ENCODE measurements around the gene SRRT. TPM values are rescaled to one million over a fixed set of nuclear protein-coding genes. Genes with fewer than 3 reads are reported as not detected.
A peak's percentile ranks its signal among the peaks of the same experiment; 100 is the strongest.

Gene SRRT, protein sequence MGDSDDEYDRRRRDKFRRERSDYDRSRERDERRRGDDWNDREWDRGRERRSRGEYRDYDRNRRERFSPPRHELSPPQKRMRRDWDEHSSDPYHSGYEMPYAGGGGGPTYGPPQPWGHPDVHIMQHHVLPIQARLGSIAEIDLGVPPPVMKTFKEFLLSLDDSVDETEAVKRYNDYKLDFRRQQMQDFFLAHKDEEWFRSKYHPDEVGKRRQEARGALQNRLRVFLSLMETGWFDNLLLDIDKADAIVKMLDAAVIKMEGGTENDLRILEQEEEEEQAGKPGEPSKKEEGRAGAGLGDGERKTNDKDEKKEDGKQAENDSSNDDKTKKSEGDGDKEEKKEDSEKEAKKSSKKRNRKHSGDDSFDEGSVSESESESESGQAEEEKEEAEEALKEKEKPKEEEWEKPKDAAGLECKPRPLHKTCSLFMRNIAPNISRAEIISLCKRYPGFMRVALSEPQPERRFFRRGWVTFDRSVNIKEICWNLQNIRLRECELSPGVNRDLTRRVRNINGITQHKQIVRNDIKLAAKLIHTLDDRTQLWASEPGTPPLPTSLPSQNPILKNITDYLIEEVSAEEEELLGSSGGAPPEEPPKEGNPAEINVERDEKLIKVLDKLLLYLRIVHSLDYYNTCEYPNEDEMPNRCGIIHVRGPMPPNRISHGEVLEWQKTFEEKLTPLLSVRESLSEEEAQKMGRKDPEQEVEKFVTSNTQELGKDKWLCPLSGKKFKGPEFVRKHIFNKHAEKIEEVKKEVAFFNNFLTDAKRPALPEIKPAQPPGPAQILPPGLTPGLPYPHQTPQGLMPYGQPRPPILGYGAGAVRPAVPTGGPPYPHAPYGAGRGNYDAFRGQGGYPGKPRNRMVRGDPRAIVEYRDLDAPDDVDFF
- total RNA-seq: 100 to 1,000 TPM; 262 to 280 TPM

DNA sequence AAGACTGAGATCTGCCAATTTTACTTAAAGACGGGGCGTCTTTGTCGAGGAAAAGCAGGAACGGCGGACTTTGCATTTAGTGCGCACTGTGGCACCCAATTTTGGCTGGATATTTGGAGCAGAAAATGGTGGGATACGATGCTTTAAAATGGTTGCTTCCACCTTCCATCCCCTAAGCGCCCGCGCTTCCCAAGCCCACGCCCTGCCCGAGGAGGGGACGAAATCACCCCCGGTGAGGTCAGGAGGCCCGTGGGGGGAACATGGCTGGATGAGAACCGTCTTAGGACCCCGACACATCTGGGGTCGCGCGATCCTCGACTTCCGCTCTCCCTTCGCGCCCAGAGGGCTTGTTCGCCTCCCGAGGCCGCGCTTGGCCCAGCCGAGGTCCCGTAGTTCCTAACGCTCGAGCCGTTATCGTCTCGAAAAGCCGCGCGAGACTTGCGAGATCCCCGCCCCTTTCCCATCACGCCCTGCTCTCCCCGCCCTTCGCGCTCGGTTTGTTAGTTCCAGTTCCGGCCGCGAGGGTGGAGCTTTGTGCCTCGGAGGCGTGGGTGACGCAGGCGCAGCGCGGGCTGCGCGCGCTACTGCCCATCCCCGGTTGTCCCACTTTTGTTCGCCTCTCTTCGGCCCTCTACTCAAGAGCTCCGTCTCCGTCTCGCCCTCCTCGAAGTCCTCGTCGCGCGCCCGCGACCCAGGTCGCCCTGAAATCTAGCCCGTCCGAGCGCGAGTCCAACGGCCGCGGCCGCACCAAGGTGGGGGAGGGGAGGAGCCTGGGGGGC is at the start of gene SRRT:
TSS of gene SRRT (plus strand) at position 527 of the 779 bp plus-strand sequence. CDS start 488 bp downstream, outside the sequence.
- Mint-ChIP-seq H3K4me3 (peak within 1 kb of the TSS; percentile 97), H3K9me3 (no peaks in the 10 kb centered on the region)
- CTCF ChIA-PET: interaction anchor here (0.6 to 3.2 kb wide), 8 partner anchors 9 to 1268 kb away, joined by 3 to 23 read pairs (median 3); partner anchors contain the start of genes POP7 and UFSP1

DNA sequence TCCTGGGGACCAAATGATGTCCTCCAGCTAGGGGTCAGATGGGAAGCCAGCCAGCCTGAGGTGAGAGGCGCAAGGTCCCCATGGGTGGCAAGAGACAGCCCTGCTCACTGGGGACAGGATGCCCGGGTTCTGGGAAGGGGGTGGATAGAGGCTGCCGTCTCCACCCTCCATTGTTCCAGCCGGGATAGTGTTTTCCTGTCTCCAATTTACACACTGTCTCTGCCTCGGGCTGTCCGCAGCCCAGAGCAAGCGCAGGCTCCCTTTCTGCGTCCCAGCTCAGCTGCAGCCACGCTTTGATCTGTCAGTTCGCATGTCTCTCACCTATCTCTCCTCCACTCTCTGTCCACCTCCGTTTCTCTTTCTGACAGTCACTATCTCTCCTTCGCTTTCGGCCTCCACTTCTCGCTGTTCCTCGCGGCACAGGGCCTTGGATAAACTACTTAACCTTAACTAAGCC is 49.7 kb upstream of the SRRT start:
- H3K4me1 Mint-ChIP-seq: peaks cover 21% of the 10 kb centered on the region
- no peak overlapping the region for H3K27ac Mint-ChIP-seq
- ChIA-PET POLR2A (no interaction called here), CTCF (no interaction called here)
- H3K9me3 Mint-ChIP-seq: no peaks in the 10 kb centered on the region
- DNase-seq: no peak
- H3K36me3 Mint-ChIP-seq (ENCODE audit: low read depth): peaks cover 2% of the 10 kb centered on the region
- H3K4me3 Mint-ChIP-seq: no peak overlapping the region
- peaks cover 38% of the 10 kb centered on the region for H3K27me3 Mint-ChIP-seq

More for the DNA sequence above, at the start of gene SRRT:
- POLR2A ChIA-PET: interaction anchor here (0.7 to 2.3 kb wide), 5 partner anchors 8 to 343 kb away, joined by 3 to 18 read pairs (median 5); partner anchors contain the start of genes TRIP6, UFSP1 and ZNHIT1
- DNase-seq: peak; percentile 99
- peak within 1 kb of the TSS; percentile 95 for H3K27ac Mint-ChIP-seq
- H3K4me1 Mint-ChIP-seq: peaks cover 60% of the 10 kb centered on the region
- H3K27me3 Mint-ChIP-seq: no peaks in the 10 kb centered on the region
- H3K36me3 Mint-ChIP-seq (ENCODE audit: low read depth): peaks cover 68% of the 10 kb centered on the region

DNA sequence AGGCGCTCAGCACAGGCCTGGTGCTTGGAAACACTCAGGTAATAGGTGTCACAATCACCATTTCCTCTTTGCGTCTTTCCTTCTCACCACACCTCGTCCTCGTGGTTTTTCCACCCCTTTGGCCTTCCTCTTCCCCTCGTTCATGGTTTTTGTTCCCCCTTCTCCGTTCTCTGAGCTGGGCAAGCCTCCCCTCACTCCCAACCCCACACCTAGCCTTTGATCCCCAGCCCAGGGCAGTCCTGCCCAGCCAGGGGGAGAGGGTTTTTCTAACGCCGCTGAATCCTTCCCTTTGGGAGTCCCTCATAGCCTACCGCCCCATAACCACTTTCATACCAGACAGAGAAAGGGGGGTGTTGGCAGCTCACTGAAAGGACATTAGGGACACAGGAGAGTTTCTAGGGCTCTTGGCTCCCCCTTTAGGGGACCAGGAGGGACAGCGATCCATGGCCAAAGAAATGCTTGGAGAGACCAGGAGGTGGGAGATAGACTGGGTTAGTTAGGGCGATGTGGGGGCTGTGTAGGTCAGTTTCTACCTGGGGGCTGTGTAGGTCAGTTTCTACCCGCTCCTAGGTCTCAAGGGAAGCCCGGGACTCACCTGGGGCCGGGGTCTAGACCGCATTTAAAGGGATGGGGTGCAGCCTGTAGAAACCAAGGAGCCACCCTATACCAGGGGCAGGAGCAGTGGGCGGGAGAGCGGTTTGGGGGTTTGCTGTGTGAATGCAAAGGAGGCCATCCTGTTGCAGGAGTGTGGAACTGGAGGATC is 49.0 kb upstream of the SRRT start:
- peak overlapping the region; percentile 28 for H3K27ac Mint-ChIP-seq
- H3K4me3 Mint-ChIP-seq: peak overlapping the region; percentile 24
- H3K9me3 Mint-ChIP-seq: no peaks in the 10 kb centered on the region
- ChIA-PET CTCF (no interaction called here), POLR2A (no interaction called here)
- H3K27me3 Mint-ChIP-seq: peaks cover 40% of the 10 kb centered on the region
- H3K4me1 Mint-ChIP-seq: peaks cover 21% of the 10 kb centered on the region
- H3K36me3 Mint-ChIP-seq (ENCODE audit: low read depth): peaks cover 2% of the 10 kb centered on the region
- no peak for DNase-seq

DNA sequence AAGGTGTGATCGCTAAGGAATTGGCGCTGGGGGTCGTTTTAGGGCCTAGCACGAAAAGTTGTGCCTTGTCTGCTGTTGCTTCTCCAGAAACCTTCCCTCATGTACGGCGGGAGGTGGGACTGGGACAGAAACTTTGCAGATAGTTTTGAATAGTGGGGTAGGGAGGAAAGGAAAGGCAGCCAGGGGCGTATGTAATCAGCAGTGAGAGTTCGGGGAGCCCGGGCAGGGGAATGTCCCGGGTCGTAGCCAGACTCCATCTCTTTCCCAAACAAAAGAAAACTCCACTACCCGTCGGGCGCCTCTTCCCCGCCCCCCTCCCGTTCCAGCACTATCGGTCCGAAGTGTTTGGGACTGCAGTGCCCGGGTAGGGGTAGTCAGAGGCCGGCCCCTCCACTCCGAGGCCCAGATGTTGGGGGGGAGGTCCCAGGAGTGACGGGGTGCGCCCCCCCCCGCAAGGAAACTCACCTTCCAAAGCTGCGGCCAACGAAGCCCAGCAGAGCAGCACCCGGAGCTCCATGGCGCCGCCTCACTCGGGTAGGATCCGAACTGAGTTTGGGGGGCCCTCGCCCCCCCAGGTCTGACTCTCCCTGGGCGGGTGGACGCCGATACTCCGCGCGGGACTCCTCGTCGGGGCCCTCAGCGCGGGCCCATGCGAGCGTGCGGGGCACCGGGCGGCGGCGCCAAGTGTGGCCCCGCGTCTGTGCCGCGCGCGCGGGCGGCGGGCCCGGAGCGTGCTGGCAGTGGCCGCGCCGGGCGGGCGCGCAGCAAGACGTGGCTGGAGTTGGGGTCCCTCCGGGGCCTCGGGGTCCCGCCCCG is 48.2 kb upstream of the SRRT start:
- Mint-ChIP-seq H3K9me3 (no peaks in the 10 kb centered on the region), H3K36me3 (ENCODE audit: low read depth) (peaks cover 2% of the 10 kb centered on the region), H3K4me1 (peaks cover 21% of the 10 kb centered on the region), H3K27ac (peak overlapping the region; percentile 28), H3K4me3 (peak overlapping the region; percentile 24), H3K27me3 (peaks cover 42% of the 10 kb centered on the region)
- CTCF ChIA-PET: interaction anchor here (0.5 kb wide), 1 partner anchor 274 kb away, joined by 3 read pairs; no protein-coding TSS in a partner anchor
- no peak for DNase-seq
- POLR2A ChIA-PET: no interaction called here

DNA sequence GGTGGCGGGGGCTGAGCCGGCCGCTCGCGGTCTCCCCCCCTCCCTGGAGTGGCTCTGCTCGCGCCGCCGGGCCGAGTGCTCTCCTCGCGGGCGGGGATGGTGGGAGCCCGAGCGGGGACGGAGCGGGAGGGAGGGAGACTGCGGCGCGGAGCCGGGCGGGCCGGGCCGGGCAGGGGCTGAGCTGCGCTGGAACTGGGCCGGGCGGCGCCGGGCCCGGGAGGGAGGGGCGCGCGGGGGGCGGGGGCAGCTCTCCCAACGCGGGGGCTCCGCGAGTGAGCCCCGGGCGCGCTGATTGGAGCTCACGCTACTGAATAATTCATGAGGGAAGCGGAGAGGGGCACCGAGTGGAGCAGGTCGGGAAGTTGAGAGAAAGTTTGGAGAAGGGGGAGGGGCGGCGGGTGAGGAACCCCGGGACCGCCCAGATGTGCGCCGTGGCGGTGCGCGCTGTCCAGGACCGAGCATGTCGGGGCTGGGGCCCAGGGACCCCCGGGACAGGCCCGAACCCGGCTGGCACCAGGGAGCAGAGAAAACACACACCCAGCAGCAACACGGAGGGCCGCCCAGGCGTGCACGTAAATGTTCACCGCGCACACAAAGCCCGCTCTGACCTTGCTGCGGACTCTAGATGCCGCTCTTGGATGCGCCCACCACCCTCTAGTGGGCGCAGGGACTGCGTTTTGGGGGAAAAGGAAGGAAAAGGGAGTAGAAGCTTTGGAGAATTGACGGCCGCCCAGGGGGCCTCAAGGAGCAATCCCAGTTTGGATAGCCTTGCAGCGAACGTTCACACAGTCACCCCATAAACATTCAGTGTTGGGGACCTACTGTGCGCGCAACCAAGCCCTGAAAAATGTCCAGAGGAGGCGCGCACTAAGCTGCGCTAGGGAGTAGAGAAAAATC is 47.3 kb upstream of the SRRT start, which contains the start of gene EPHB4:
TSS of gene EPHB4 (minus strand) at position 194 of the 897 bp plus-strand sequence. CDS start 493 bp downstream, outside the sequence.
- ChIA-PET CTCF (interaction anchor here (1.0 to 1.3 kb wide), 2 partner anchors 13 to 25 kb away, joined by 3 read pairs; partner anchors contain the start of gene SLC12A9), POLR2A (no interaction called here)
- H3K27me3 Mint-ChIP-seq: peaks cover 42% of the 10 kb centered on the region
- H3K4me1 Mint-ChIP-seq: peaks cover 21% of the 10 kb centered on the region
- H3K27ac Mint-ChIP-seq: peak within 1 kb of the TSS; percentile 28
- H3K9me3 Mint-ChIP-seq: no peaks in the 10 kb centered on the region
- H3K36me3 Mint-ChIP-seq (ENCODE audit: low read depth): peaks cover 2% of the 10 kb centered on the region
- H3K4me3 Mint-ChIP-seq: peak within 1 kb of the TSS; percentile 49
- DNase-seq: no peak

DNA sequence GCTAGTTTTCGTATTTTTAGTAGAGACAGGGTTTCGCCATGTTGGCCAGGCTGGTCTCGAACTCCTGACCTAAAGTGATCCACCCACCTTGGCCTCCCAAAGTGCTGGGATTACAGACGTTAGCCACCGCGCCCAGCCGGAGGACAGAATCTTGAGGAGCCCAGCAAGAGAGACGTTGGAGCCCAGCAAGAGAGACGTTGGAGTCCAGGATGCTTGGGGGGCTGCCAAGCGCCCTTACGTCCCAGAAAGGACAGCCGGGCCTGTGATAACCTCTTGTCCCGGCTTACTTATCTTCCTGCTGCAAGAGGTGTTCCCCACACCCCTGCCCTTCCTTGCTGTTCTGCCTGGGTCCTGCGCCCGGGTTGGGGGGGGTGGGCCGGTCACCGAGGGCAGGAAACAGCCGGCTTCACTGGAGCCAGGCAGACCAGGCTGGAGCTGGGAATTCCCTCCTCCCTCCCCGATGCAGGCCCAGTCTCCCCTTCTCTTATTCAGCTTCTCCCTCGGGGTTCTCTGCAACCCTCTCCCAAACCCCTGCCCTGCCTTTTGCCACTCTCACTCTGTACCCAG is 45.7 kb upstream of the SRRT start:
- ChIA-PET POLR2A (no interaction called here), CTCF (interaction anchor here (0.6 to 5.2 kb wide), 3 partner anchors 14 to 491 kb away, joined by 3 to 24 read pairs (median 5); partner anchors contain the start of gene SLC12A9)
- Mint-ChIP-seq H3K9me3 (no peaks in the 10 kb centered on the region), H3K4me3 (no peak overlapping the region), H3K4me1 (peaks cover 21% of the 10 kb centered on the region), H3K27me3 (peaks cover 42% of the 10 kb centered on the region), H3K36me3 (ENCODE audit: low read depth) (peaks cover 2% of the 10 kb centered on the region), H3K27ac (no peak overlapping the region)
- DNase-seq: no peak

GRCh38 chr7:100830396-100830795 is 44.5 kb upstream of the SRRT start:
- no peaks in the 10 kb centered on the region for H3K9me3 Mint-ChIP-seq
- CTCF ChIA-PET: interaction anchor here (0.6 to 5.2 kb wide), 2 partner anchors 22 to 291 kb away, joined by 4 to 24 read pairs; partner anchors contain the start of gene SLC12A9

DNA sequence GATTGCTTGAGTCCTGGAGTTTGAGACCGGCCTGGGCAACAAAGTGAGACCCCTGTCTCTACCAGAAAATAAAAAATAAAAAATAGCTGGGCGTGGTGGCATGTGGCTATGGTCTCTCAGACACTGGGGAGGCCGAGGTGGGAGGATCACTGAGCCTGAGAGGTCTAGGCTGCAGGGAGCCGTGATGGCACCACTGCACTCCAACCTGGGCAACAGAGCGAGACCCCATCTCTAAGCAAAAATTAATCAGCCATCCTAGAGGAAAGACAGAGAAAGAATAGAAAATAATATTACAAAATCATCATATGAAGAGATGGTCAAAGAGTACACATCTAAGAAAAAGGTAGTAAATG is 42.6 kb upstream of the SRRT start:
- no peak for DNase-seq
- H3K4me3 Mint-ChIP-seq: no peak overlapping the region
- H3K4me1 Mint-ChIP-seq: peaks cover 23% of the 10 kb centered on the region
- no peak overlapping the region for H3K27ac Mint-ChIP-seq
- H3K27me3 Mint-ChIP-seq: peaks cover 23% of the 10 kb centered on the region
- CTCF ChIA-PET: interaction anchor here (0.8 to 5.2 kb wide), 4 partner anchors 20 to 126 kb away, joined by 3 to 24 read pairs (median 4); partner anchors contain the start of genes POP7 and SLC12A9
- POLR2A ChIA-PET: no interaction called here
- H3K36me3 Mint-ChIP-seq (ENCODE audit: low read depth): peaks cover 2% of the 10 kb centered on the region
- no peaks in the 10 kb centered on the region for H3K9me3 Mint-ChIP-seq

More at GRCh38 chr7:100830396-100830795, 44.5 kb upstream of the SRRT start:
- no peak for DNase-seq
- H3K27me3 Mint-ChIP-seq: peaks cover 37% of the 10 kb centered on the region
- H3K36me3 Mint-ChIP-seq (ENCODE audit: low read depth): peaks cover 2% of the 10 kb centered on the region
- no peak overlapping the region for H3K27ac Mint-ChIP-seq
- no peak overlapping the region for H3K4me3 Mint-ChIP-seq
- POLR2A ChIA-PET: no interaction called here
- H3K4me1 Mint-ChIP-seq: peaks cover 20% of the 10 kb centered on the region

GRCh38 chr7:100835903-100836811 is 38.7 kb upstream of the SRRT start:
- DNase-seq: no peak
- Mint-ChIP-seq H3K9me3 (no peaks in the 10 kb centered on the region), H3K27ac (peak overlapping the region; percentile 3), H3K27me3 (peaks cover 3% of the 10 kb centered on the region), H3K36me3 (ENCODE audit: low read depth) (no peaks in the 10 kb centered on the region), H3K4me1 (peaks cover 25% of the 10 kb centered on the region), H3K4me3 (no peak overlapping the region)
- ChIA-PET CTCF (interaction anchor here (0.6 to 1.3 kb wide), 7 partner anchors 12 to 1278 kb away, joined by 3 to 4 read pairs (median 3); partner anchors contain the start of genes SLC12A9 and ZNF655), POLR2A (no interaction called here)
